ENCODE measurements around the gene TMEM175.
"Not testable (repeated sequence)": the region's sequence is repeated elsewhere in the genome, so short reads cannot be mapped to it uniquely, and the experiment has no call there.

The TMEM175 gene

DNA sequence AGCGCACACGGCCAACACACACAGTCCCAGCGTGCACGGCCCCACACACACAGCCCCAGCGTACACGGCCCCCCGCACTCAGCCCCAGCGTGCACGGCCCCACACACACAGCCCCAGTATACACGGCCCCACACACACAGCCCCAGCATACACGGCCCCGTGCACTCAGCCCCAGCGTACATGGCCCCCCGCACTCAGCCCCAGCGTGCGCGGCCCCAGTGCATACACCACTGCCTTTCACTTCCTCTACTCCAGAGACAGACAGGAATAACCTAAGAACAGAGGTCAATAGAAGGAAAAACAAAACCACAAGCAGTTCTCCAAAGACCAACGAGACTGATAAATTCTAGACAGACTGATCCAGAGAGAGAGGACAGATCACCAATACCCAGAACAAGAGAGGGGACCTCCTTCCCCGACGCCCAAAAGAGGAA lies 17.2 kb upstream of the TMEM175 start:
- no peak for DNase-seq
- TF ChIP-seq GATA1 (IDR thresholded peaks at IDR 0.05; ENCODE audit: low read depth, low read length) = no peak
- no peak for TF ChIP-seq POLR2A (IDR thresholded peaks at IDR 0.05; ENCODE audit: low read length)

DNA sequence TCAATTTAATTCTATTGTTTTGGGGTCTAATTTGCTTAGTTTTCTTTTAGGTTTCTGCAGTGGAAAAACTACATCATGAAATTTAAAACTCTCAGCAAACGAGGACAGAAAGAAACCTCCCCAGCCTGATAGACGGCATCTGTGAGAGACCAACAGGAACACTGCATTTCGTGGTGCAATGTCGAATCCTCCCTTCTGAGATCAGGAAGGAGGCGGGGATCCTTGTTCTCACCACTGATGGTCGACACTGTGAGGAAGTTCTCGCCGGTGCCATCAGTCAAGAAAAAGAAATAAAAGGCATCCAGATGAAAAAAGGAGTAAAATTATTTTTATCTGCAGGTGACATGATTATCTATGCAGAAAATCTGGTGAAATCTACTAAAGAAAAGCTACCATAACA lies 16.7 kb upstream of the TMEM175 start:
- TF ChIP-seq GATA1 (IDR thresholded peaks at IDR 0.05; ENCODE audit: low read depth, low read length) (no peak), POLR2A (IDR thresholded peaks at IDR 0.05; ENCODE audit: low read length) (no peak)
- DNase-seq = no peak

GRCh38 chr4:917466-917865 lies 14.8 kb upstream of the TMEM175 start:
- TF ChIP-seq GATA1 (IDR thresholded peaks at IDR 0.05; ENCODE audit: low read depth, low read length) (no peak), POLR2A (IDR thresholded peaks at IDR 0.05; ENCODE audit: low read length) (no peak)
- no peak for DNase-seq

DNA sequence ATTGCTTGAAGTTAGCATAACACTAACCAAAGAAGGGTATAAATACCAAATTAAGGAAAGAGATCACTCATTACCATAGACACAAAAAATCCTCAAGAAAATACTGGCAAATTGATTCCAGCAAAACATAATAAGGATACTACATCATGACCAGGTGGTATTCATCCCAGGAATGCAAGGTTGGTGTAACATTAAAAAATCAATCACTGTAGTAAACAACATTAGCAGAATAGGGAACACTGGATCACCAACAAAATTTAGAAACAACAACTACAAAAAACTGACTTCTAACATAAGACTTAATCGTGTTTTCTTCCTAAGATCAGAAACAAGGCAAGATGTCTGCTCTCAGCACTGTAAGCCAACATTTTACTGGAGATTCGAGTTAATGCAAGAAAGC lies 14.3 kb upstream of the TMEM175 start:
- no peak for DNase-seq
- TF ChIP-seq GATA1 (IDR thresholded peaks at IDR 0.05; ENCODE audit: low read depth, low read length) = no peak
- TF ChIP-seq POLR2A (IDR thresholded peaks at IDR 0.05; ENCODE audit: low read length) = no peak

- DNase-seq = not testable (repeated sequence)
Measured at GRCh38 chr4:918591-918990, 13.7 kb upstream of the TMEM175 start.

DNA sequence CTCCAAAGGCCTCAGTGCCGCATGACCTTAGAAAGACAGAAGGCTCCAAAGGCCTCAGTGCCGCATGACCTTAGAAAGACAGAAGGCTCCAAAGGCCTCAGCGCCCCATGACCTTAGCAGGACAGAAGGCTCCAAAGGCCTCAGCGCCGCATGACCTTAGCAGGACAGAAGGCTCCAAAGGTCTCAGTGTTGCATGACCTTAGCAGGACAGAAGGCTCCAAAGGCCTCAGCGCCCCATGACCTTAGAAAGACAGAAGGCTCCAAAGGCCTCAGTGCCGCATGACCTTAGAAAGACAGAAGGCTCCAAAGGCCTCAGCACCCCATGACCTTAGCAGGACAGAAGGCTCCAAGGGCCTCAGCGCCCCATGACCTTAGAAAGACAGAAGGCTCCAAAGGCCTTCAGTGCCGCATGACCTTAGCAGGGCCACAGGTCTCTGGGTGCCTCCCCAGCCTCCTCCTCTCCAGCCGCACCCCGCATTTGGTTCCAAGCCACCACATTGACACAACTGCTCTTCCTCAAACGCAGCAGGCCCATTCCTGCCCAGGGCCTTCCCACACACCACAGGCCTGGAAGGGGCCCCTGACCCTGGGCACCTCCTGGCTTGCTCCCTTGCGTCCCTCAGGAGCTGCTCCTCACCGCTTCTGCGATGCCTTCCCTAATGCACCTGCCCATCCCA lies 13.1 kb upstream of the TMEM175 start:
- DNase-seq = not testable (repeated sequence)

DNA sequence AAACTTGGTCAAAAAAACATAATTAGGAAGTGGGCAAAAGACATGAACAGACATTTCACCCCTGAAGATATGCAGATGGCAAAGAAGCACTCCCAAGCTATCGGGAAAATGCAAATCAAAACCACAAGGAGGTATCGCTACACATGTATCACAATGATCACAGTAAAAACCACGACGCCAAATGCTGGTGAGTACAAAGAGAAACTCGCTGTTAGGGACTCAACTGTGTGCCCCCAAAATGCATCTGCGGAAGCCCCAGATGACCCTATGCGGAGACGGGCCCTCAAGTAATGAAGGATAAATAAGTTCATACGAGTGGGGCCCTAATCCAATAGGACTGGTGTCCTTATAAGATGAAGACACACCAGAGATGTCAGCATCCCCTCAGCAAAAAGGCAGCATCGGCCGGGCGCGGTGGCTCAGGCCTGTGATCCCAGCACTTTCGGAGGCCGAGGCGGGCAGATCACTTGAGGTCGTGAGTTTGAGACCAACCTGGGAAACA lies 10.4 kb upstream of the TMEM175 start:
- TF ChIP-seq POLR2A (IDR thresholded peaks at IDR 0.05; ENCODE audit: low read length) = no peak
- no peak for TF ChIP-seq GATA1 (IDR thresholded peaks at IDR 0.05; ENCODE audit: low read depth, low read length)
- no peak for DNase-seq

GRCh38 chr4:924107-925096 lies 7.9 kb upstream of the TMEM175 start:
- TF ChIP-seq POLR2A (IDR thresholded peaks at IDR 0.05; ENCODE audit: low read length) (no peak), GATA1 (IDR thresholded peaks at IDR 0.05; ENCODE audit: low read depth, low read length) (no peak)
- DNase-seq = peak; percentile 28 to 33

GRCh38 chr4:925171-925570 lies 7.1 kb upstream of the TMEM175 start:
- TF ChIP-seq GATA1 (IDR thresholded peaks at IDR 0.05; ENCODE audit: low read depth, low read length) = no peak
- TF ChIP-seq POLR2A (IDR thresholded peaks at IDR 0.05; ENCODE audit: low read length) = no peak
- no peak for DNase-seq

DNA sequence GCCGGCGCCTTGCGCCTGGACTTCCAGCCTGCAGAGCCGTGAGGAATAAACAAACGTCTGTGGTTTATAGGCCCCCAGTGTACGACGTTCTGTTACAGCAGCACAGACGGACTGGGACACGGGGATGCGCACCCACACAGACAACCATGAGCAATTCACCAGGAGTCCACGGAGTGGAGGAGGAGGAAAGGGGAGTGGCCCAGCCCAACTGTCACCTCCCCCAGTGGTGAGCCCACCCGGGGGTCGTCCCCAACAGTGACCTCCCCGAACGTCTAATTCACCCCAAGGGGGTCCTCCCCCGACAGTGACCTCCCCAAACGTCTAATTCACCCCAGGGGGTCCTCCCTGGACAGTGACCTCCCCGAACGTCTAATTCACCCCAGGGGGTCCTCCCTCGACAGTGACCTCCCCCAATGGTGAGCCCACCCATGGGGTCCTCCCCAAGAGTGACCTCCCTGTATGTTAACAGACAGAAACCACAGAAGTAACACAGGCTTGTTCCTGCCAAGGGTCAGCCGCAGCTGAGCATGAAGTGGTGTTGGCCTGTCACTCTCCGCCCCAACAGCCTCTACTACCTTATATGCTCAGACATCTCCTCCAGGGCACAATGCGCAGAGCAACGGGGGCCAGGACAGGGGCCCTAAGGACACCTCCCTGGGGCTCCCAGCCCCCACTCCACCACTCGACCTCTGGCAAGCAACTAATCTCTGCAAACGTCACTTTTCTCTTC lies 6.3 kb upstream of the TMEM175 start:
- no peak for TF ChIP-seq POLR2A (IDR thresholded peaks at IDR 0.05; ENCODE audit: low read length)
- no peak for TF ChIP-seq GATA1 (IDR thresholded peaks at IDR 0.05; ENCODE audit: low read depth, low read length)
- no peak for DNase-seq

DNA sequence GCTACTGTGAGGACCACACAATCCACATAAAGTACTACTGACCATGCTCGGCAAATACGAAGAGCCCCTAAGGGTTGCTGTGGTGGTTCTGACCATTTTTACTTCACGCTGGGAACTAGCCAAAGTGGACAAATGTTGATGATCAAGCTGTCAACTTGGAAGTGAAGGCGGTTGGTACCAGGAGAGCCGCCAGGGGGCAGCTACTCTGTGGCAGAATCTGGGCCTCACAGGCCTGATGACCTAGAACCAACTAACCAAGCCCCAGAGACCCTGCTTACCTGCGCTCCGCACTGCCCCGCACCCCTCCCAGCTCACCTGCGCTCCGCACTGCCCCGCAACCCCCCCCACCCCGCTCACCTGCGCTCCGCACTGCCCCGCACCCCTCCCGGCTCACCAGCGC lies 5.7 kb upstream of the TMEM175 start:
- TF ChIP-seq GATA1 (IDR thresholded peaks at IDR 0.05; ENCODE audit: low read depth, low read length) = no peak
- peak; percentile 44 to 50 for DNase-seq

DNA sequence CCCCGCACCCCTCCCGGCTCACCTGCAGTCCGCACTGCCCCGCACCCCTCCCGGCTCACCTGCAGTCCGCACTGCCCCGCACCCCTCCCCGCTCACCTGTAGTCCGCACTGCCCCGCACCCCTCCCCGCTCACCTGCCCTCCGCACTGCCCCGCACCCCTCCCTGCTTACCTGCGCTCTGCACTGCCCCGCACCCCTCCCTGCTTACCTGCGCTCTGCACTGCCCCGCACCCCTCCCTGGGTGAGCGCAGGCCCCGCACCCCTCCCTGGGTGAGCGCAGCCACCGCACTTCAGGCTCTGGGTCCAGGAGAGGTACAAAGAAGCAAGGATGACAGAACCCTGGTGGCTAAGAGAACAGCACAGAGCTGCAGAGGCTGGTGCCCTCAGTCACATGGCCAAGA lies 4.7 kb upstream of the TMEM175 start:
- peak; percentile 7 to 25 for DNase-seq

DNA sequence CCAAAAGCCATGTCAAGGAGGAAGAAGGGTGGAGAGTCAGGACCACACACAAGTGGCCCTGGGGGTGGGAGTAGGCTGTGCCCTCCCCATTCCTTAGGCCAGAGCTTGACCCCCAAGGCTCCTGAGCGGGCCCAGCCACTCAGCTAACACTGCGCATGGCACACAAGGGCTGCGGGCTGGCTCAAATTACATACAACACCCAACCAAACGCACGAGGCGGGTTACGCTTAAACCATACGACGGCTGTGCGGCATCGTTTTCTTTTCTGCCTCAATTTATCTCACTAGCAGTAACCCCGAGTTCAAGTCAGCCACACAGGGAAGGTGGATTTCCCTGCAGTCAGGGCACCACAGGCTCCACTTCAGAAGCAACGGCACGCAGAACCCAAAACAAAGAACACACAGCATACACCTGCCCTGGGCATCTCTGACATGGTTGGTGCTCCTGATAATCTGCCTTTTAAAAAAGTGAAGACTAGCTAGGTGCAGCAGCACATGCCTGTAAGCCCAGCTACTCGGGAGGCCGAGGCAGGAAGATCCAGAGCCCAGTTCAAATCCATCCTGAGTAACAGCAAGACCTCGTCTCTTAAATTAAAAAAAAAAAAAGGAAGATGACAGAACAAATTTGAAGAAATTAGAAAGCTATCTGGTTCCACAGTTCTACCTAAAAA lies 3.0 kb upstream of the TMEM175 start:
- TF ChIP-seq GATA1 (IDR thresholded peaks at IDR 0.05; ENCODE audit: low read depth, low read length) (no peak), POLR2A (IDR thresholded peaks at IDR 0.05; ENCODE audit: low read length) (no peak)
- DNase-seq = no peak

- peak in 1 of 2 experiments; percentile 35 for DNase-seq
- TF ChIP-seq POLR2A (IDR thresholded peaks at IDR 0.05; ENCODE audit: low read length) (no peak), GATA1 (IDR thresholded peaks at IDR 0.05; ENCODE audit: low read depth, low read length) (no peak)
Measured at GRCh38 chr4:930028-930551, 2.2 kb upstream of the TMEM175 start.
